Activated B cell treated with CpG ODN at 0.5 μM for 24 hours (primary cell): ENCODE measurements around the gene HIVEP3. TPM values are rescaled to one million over a fixed set of nuclear protein-coding genes. Genes with fewer than 3 reads are reported as not detected.

ENCODE experiments used
- ATAC-seq: fragments of 200-7000 bp; cut with Tn5 transposase; one replicate; pipeline ENCODE4 v1.10.0; 2021; ENCODE audit warnings: low read depth, mild to moderate bottlenecking, moderate library complexity
- CTCF ChIA-PET: fragments of 350-600 bp; sonication (Branson Sonifier 250); formaldehyde crosslinking; loops from one replicate; lab custom pipeline; 2021; ENCODE audit warnings: antibody characterized with exemption; lab: Charles Lee
- POLR2A ChIA-PET: fragments of 350-600 bp; sonication (Branson Sonifier 250); formaldehyde crosslinking; loops from one replicate; lab custom pipeline; 2021; ENCODE audit warnings: antibody characterized with exemption; lab: Charles Lee
- DNase-seq: peaks from one replicate; pipeline ENCODE4 v3.0.0; 2022
- H3K27ac Mint-ChIP-seq: one replicate; pipeline ENCODE4 v1.8.0; 2020; ENCODE audit warnings: mixed read lengths
- H3K27me3 Mint-ChIP-seq: one replicate; pipeline ENCODE4 v1.8.0; 2021; ENCODE audit warnings: mixed read lengths
- H3K36me3 Mint-ChIP-seq: one replicate; pipeline ENCODE4 v1.8.0; 2021; ENCODE audit warnings: low read depth, mixed read lengths
- H3K4me1 Mint-ChIP-seq: one replicate; pipeline ENCODE4 v1.8.0; 2021; ENCODE audit warnings: mixed read lengths
- H3K4me3 Mint-ChIP-seq: one replicate; pipeline ENCODE4 v1.8.0; 2020; ENCODE audit warnings: mild to moderate bottlenecking, mixed read lengths
- H3K9me3 Mint-ChIP-seq: one replicate; pipeline ENCODE4 v1.8.0; 2020; ENCODE audit warnings: mixed read lengths
- intact Hi-C: fragments of 100-400 bp; cut with micrococcal nuclease; formaldehyde crosslinking; loops from one replicate; pipeline ENCODE4 v1.15.1; 2024
- total RNA-seq: library from RNA; stranded (reverse); gene quantifications from 2 replicates; pipeline ENCODE4 v1.2.3, GENCODE V29; 2022
- TF ChIP-seq, protein P1 (sequence below): fragments of 200-600 bp; IDR thresholded peaks from one replicate; pipeline ENCODE4 v1.8.0; 2022; ENCODE audit warnings: antibody characterized with exemption, mild to moderate bottlenecking

Gene HIVEP3
- total RNA-seq, 1 donor from 2014 or later = 14.4 TPM

DNA sequence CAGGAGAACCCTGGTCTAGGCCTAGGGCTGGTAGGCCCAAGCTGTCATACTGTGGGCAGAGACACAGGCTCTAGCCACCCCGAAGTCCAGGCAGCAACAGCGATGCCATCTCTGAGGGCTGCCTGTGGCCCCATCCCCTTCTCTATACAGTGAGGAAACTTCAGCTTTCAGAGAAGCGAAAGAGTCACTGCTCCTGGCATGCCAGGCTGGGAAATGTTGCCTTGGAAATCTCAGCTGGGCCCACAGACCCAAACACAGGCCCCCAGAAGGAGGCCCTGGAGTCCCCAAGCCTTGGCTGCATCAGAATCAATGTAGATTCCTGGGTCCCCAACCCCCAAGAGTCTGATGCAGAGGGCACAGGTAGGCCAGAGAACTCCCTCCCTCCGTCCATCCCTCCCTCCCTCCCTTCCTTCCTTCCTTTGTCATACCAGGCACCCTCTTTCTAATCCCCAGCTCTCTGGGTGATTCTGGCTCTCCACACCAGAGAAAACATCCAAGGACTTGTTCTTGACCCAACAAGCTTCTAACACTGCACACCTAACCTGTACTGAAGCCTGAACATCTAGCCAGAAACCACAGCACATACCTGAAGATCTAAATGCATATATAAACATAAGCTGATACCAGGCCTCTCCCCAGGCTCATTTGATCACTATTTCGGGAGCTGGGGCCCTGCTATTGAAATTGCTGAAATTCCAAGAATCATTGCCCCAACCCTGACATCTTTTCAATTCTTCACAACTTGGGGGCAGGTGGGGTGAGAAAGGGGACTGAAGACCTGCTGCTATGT lies 291.0 kb downstream of the HIVEP3 start:
- peaks cover 63% of the 10 kb centered on the region for H3K4me1 Mint-ChIP-seq
- ChIA-PET POLR2A (no interaction called here), CTCF (no interaction called here)
- no peaks in the 10 kb centered on the region for H3K27me3 Mint-ChIP-seq
- ATAC-seq = no peak
- H3K27ac Mint-ChIP-seq = no peak overlapping the region
- no peak for DNase-seq
- H3K36me3 Mint-ChIP-seq = peaks cover 13% of the 10 kb centered on the region
- TF ChIP-seq, protein P1, sequence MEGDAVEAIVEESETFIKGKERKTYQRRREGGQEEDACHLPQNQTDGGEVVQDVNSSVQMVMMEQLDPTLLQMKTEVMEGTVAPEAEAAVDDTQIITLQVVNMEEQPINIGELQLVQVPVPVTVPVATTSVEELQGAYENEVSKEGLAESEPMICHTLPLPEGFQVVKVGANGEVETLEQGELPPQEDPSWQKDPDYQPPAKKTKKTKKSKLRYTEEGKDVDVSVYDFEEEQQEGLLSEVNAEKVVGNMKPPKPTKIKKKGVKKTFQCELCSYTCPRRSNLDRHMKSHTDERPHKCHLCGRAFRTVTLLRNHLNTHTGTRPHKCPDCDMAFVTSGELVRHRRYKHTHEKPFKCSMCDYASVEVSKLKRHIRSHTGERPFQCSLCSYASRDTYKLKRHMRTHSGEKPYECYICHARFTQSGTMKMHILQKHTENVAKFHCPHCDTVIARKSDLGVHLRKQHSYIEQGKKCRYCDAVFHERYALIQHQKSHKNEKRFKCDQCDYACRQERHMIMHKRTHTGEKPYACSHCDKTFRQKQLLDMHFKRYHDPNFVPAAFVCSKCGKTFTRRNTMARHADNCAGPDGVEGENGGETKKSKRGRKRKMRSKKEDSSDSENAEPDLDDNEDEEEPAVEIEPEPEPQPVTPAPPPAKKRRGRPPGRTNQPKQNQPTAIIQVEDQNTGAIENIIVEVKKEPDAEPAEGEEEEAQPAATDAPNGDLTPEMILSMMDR = no peak
- no peak overlapping the region for H3K4me3 Mint-ChIP-seq
- H3K9me3 Mint-ChIP-seq = peaks cover 4% of the 10 kb centered on the region
- intact Hi-C loops = no loop called here

DNA sequence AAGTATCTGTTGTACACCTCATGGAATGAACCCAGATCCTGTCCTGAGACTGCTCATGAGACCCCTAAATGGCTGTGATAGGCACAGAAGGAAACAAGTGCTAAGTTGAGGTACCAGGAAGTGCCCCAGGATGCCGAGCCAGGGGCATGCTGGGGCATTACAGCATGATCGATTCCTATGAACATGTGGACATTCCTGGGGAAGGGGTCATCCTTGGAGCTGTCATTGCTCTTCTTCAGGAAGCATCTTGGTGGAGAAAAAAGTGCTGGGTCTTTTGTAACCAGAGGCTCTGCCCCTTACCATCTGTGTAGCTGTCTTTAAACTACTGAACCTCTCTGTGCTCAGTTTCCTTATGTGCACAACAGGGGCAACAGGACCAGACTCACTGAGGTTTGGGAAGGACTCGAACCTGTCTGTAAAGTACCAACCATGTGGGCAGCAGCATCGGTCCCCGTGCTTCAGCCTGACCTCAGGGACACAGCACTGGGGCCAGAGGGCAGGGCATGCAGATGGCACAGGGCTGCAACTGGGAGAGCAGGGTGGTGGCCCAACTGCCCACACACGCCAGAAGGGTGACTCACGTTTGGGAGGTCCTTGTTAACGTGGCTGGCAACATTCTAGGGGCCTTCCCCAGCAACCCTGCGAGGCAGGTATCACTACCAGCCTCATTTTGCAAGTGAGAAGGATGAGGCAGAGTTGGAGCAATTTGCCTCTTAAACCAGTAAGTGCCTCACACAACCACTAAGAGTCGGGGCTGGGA lies 291.9 kb downstream of the HIVEP3 start:
- DNase-seq (no peak), ATAC-seq (peak; percentile 12)
- peaks cover 13% of the 10 kb centered on the region for H3K36me3 Mint-ChIP-seq
- H3K4me1 Mint-ChIP-seq = peaks cover 68% of the 10 kb centered on the region
- intact Hi-C loops = no loop called here
- no peak overlapping the region for H3K4me3 Mint-ChIP-seq
- CTCF ChIA-PET = no interaction called here
- POLR2A ChIA-PET = no interaction called here
- TF ChIP-seq, protein P1 = no peak
- H3K27ac Mint-ChIP-seq = no peak overlapping the region
- H3K9me3 Mint-ChIP-seq = peaks cover 4% of the 10 kb centered on the region
- no peaks in the 10 kb centered on the region for H3K27me3 Mint-ChIP-seq

DNA sequence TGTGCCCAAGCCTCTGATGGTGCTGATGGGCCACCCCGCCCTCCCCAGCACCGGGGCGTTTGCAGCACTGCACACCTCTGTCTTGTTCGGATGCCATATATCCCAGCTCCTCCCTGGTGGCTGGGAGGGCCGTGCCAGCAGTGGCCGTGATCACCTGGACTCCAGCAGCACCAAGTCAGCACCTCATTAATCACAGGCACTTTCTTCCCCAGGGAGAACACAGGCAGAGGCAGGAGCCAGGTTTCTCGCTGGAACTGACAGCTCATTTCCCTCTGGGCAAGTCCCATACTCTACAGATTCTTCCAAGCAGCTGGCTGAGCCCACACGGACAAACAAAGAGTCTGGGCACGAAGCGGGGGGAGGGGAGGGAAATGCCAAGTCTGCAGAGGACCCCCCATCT lies 292.6 kb downstream of the HIVEP3 start:
- CTCF ChIA-PET = no interaction called here
- Mint-ChIP-seq H3K4me1 (peaks cover 70% of the 10 kb centered on the region), H3K27ac (no peak overlapping the region)

DNA sequence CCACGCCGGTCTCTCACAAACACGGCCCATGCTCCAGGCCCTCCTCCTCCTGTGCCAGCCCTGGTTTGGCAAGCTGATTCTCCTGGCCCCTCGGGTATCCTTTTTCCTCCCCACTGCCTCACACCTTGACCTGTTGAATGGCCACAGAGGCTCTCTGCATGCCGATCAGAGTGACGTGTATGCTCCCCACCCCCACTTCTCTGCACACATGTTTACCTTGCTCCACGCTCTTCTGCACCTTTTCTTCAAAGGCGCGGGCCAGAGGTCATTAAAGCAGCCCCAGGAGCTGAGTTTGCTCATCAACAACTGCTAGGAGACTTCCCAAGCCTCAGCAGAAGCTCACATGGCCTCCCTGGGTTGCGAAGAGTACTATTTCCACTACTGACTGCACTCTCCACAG lies 295.0 kb downstream of the HIVEP3 start:
- H3K27me3 Mint-ChIP-seq = no peaks in the 10 kb centered on the region
- peaks cover 66% of the 10 kb centered on the region for H3K4me1 Mint-ChIP-seq
- no peak for DNase-seq
- POLR2A ChIA-PET = interaction anchor here (0.7 to 1.2 kb wide), 2 partner anchors 19 to 128 kb away, joined by 3 read pairs; no protein-coding TSS in a partner anchor
- CTCF ChIA-PET = interaction anchor here (1.7 kb wide), 1 partner anchor 49 kb away, joined by 5 read pairs; no protein-coding TSS in a partner anchor
- H3K4me3 Mint-ChIP-seq = peak overlapping the region; percentile 78
- no peaks in the 10 kb centered on the region for H3K9me3 Mint-ChIP-seq
- H3K27ac Mint-ChIP-seq = peak overlapping the region; percentile 90
- peaks cover 17% of the 10 kb centered on the region for H3K36me3 Mint-ChIP-seq
- intact Hi-C loops = loop anchor here (1.0 to 5.0 kb wide), 3 partner anchors 39 to 128 kb away; no protein-coding TSS in a partner anchor
- peak; percentile 7 for ATAC-seq
- TF ChIP-seq, protein P1 = no peak

More for the DNA sequence above, 292.6 kb downstream of the HIVEP3 start:
- DNase-seq (no peak), ATAC-seq (no peak)
- TF ChIP-seq, protein P1 = no peak
- Mint-ChIP-seq H3K27me3 (no peaks in the 10 kb centered on the region), H3K9me3 (peaks cover 4% of the 10 kb centered on the region), H3K4me3 (no peak overlapping the region), H3K36me3 (peaks cover 15% of the 10 kb centered on the region)
- POLR2A ChIA-PET = no interaction called here
- intact Hi-C loops = no loop called here
